GM19328 (cell line): ENCODE results near the gene MEI4.
"Not testable (repeated sequence)": the region's sequence is repeated elsewhere in the genome, so short reads cannot be mapped to it uniquely, and the experiment has no call there.

Source experiments
- ATAC-seq: cut with Tn5 transposase; IDR thresholded peaks from one replicate; pipeline ENCODE4 v1.9.1; 2021; ENCODE audit warnings: mild to moderate bottlenecking, moderate library complexity; ENCODE audit not compliant: unreplicated experiment

Gene MEI4

DNA sequence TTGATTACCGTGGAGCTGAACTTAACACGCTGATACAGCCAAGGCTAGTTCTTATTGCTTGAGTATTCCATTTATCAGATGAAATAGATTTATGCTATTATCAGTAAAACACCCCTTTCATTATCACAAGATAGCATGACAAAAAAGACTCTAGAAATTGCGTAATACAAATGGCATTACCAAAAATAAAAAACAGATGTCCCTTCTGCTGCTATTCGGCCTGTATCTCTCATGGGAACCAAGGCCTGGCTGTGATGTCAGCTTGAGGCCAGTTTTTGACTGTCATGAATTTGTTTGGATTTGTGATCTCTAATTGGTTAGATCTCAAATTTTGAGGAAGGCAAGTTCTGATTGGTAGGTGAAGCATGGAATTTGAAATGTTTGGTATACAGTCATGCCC, 25.2 kb downstream of the MEI4 start:
- no peak for ATAC-seq

DNA sequence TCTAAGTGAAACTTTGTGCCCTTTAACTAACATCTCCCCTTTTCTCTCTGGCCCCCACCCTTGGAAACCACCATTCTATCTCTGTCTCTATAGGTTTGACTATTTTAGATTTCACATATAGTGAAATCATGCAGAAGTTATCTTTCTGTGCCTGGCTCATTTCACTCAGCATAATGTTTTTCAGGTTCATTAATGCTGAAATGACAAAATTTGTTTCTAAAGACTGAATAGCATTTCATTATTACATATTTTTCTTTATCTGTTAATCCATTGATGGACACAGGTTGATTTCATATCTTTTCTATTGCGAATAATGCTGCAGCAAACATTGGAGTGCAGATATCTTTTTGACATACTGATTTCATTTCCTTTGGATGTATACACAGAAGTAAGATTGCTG, 30.7 kb downstream of the MEI4 start:
- ATAC-seq: no peak

DNA sequence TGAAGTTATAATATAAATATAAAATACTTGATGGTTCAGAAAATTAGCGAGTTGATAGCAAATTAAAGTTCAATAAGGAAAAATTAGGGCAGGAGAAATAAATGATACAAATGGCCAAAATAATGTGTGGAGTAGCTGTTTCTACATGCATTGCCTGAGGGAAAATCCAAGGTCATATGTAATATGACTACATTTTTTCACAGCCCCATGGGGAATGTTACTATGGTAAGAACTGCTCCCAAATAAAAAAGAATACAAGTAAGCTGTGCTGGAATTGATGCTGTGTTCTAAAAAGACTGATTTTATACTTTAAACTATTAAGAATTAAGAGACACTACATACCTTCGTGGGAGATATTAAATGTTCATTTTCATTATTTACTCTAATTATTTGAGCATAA, 34.1 kb downstream of the MEI4 start:
- ATAC-seq: no peak

DNA sequence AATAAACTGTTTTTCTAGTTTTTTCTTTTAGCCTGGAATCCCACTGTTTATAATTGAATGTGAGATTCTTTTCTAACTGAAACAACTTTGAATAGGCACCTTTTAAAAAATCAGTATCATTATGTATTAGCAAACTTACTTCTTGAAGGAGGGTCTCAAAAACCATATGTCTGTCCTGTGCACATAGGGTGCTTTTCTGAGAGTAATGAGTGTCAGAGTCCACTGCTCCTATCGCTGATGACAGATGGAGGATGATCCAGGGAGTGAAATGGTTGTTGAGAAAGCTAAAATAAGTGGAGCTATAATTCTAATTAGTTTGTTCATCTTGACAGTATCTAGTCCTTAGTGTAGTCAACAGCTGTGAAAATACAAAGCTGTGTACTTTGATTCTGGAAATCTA, 35.8 kb downstream of the MEI4 start:
- ATAC-seq: no peak

DNA sequence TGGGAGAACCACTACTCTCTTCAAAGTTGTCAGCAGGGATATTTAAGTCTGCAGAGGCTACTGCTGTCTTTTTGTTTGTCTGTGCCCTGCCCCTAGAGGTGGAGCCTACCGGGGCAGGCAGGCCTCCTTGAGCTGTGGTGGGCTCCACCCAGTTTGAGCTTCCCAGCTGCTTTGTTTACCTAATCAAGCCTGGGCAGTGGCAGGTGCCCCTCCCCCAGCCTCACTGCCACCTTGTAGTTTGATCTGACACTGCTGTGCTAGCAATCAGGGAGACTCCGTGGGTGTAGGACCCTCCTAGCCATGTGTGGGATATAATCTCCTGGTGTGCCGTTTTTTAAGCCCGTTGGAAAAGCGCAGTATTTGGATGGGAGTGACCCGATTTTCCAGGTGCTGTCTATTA, 47.3 kb downstream of the MEI4 start:
- not testable (repeated sequence) for ATAC-seq

DNA sequence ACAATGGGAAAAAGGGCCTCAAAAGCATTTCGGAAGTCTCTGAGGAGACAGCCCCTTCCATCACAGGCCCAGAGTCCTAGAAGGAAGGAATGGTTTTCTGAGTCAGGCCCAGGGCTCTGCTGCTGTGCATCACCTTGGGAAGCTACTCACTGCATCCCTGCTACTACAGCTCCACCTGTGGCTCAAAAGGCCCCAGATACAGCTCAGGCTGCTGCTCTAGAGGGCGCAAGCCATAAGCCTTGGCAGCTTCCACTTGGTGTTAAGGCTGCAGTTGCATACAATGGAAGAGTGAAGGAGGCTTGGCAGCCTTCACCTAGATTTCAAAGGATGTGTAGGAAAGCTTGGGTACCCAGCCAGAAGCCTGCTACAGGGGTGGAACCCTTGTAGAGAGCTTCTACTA, 54.8 kb downstream of the MEI4 start:
- no peak for ATAC-seq

DNA sequence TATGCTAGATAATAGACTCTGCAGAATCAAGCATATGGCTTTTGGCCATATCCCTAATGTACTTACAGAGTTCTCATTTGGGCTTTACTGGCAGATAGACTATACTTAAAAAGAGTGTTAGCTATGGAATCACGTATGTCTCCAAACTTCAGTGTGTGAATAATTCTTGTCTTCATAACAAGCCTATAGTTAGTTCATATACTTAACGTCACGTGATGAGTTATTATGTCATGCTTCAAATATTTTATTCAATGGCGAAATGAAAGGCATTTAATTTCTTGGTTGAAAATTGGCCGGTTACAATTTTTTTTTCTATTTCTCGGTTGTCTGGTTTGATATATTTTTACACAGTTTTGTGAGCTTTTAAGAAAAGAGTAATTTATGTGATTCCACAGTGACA, 62.7 kb downstream of the MEI4 start:
- no peak for ATAC-seq

DNA sequence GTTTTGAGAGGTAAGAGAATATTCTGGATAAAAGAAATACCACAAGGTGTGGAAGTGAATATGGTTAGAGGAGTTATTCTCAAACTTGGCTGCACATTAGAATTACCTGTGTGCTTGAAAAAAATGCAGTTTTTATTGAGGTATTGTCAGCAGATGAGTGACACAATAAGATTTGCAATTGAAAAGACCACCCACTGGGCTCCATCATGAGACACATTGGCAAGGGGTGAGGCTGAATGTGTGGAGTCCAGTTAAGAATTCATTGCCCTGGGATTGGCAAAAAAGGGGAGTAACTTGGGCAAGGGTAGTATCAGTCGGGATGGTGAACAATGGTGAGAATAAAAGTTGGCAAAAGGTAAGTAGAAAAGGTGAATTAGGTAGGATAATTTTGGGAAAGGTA, 63.5 kb downstream of the MEI4 start:
- ATAC-seq: no peak

DNA sequence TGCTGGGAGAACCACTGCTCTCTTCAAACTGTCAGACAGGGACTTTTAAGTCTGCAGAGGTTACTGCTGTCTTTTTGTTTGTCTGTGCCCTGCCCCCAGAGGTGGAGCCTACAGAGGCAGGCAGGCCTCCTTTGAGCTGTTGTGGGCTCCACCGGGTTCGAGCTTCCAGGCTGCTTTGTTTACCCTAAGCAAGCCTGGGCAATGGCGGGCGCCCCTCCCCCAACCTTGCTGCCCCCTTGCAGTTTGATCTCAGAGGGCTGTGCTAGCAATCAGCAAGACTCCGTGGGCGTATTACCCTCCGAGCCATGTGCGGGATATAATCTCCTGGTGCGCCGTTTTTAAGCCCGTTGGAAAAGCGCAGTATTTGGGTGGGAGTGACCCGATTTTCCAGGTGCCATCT, 83.2 kb downstream of the MEI4 start:
- ATAC-seq: not testable (repeated sequence)

DNA sequence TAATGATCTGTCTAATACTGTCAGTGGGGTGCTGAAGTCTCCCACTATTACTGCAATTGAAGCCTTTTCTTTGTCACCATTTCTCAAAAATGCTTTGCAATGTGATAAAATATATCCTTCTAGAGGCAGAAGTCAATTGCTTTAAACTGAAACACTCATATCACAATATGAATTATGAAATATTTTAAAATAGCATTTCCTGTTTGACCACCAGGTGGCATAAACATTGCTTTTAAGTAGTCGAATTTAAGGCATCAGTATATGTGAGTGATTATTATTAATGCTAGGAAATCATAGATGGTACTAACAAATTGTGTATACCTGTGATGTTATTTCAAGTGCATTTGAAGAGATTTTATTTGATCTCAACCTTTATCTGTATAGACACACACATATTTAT, 87.5 kb downstream of the MEI4 start:
- no peak for ATAC-seq

DNA sequence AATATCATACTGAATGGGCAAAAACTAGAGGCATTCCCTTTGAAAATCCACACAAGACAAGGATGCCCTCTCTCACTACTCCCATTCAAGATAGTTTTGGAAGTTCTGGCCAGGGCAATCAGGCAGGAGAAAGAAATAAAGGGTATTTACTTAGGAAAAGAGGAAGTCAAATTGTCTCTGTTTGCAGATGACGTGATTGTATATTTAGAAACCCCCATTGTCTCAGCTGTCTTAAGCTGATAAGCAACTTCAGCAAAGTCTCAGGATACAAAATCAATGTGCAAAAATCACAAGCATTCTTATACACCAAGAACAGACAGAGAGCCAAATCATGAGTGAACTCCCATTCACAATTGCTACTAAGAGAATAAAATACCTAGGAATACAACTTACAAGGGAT, 99.3 kb downstream of the MEI4 start:
- ATAC-seq: not testable (repeated sequence)

DNA sequence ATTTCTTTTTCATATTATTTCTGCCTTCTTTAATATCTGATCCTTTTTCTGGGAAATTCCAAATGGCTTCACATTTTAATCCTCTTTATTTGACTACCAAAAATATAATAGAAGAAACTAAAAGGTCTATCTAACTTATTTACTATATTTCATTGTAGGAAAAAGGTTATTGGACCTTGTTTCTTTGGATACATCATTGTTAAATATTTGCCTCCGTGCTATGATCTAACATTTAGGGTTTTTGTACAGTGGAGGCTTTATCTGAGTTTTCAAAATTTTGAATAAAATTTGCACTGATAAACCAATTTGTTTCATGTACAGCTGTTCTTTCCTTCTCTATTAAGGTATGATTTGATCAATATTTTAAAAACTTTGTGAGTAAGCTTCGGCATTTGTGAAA, 109.5 kb downstream of the MEI4 start:
- no peak for ATAC-seq

DNA sequence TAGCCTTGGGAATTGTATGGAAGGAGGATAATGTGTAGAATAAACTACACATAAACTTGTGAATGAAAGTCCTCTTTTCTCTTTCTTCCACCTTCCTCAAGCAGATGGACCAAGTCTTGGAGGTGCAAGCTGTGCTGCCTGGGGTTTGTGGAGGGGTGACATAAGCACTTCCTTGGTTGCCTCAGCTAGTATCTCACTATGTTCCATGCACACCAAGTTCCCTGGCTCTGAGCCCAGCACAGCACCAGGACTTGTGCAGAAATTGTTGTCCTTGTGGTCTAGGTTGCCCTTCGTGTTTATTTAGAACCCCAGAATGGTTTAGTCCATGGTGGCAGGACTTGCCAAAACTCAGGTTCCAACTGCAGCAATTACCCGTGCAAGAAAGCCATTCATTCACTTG, 110.3 kb downstream of the MEI4 start:
- no peak for ATAC-seq

DNA sequence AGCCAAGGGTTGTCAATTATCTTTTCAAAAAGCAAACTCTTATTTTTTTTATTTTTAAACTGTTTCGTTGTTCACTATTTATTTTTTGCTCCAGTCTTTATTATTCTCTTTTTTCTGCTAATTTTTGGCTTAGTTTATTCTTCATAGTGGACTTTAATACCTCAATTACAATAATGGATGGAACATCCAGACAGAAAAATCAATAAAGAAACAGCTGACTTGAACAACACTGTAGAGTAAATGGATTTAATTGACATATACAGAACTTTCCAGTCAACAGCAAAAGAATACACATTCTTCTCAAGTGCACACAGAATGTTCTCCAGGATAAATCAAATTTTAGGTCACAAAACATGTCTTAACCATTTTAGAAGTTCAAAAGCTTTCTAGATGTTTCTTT, 111.5 kb downstream of the MEI4 start:
- no peak for ATAC-seq

DNA sequence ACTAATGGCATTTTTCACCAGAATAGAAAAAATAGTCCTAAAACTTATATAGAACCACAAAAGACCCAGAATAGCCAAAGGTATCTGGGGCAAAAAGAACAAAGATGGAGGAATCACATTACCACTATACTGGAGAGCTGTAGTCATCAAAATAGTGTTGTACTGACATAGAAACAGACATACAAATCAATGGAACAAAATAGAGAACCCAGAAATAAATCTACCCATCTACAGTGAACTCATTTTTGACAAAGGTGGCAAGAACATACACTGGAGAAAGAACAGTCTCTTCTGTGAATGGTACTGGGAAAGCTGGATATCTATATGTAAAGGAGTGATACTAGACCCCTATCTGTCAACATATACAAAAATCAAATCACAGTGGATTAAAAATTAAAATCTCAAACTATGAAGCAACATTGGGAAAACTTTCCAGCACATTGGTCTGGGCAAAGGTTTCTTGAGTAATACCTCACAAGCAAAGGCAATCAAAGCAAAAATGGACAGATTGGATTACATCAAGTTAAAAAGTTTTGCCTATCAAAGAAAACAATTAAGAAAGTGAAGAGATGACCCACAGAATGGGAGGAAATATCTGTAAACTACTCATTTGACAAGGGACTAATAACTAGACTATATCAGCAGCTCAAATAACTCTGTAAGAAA, 120.5 kb downstream of the MEI4 start:
- no peak for ATAC-seq

DNA sequence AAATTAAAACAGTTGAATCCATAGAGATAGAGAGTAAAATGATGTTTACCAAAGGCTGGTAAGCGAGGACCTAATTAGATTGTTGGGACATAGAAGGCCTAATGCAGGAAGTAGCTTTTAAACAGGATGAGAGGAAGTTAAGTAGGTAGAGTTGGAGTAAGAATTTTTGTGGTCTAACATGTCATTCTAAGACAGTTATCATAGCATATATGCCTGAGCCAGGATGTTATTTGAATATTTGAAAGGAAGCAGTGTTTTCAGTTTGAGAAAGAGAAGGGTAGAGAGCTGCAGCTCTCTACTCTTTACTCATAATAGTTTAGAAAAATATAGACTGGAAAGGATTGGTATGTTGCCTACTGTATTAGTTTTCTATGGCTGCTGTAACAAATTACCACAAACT, 121.6 kb downstream of the MEI4 start:
- no peak for ATAC-seq

DNA sequence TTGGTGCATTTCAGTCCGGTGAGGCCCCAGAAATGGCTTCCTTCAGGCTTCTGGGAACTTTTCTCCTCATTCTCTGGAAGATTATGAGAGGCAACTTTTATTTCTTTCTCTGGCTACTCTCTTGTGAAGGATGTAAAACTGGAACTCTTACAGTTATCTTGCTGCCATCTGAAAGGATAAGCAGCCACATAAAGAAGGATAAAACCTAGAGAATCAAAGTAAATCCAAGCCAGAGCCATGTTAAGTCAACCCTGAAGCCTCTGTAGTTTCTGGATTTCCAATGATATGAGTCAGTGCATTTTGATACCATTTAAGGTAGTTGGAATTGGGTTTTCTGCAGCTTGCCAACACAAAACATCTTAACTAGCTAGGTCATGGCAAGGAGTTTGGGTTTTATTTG, 123.6 kb downstream of the MEI4 start:
- ATAC-seq: no peak

DNA sequence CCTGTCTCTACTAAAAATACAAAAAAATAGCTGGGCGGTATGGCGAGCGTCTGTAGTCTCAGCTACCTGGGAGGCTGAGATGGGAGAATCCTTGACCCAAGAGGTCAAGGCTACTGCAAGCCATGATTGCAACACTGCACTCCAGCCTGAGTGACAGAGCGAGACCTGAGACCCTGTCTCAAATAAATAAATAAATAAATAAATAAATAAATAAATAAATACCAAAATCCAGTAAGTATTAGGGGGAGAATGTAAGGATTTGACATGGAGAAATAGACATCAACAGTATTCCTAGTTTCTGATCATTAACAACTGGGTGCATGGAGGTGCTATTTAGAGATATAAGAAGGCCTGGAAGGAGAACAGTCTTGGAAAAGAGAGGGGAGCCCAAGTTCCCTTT, 125.7 kb downstream of the MEI4 start:
- ATAC-seq: no peak

DNA sequence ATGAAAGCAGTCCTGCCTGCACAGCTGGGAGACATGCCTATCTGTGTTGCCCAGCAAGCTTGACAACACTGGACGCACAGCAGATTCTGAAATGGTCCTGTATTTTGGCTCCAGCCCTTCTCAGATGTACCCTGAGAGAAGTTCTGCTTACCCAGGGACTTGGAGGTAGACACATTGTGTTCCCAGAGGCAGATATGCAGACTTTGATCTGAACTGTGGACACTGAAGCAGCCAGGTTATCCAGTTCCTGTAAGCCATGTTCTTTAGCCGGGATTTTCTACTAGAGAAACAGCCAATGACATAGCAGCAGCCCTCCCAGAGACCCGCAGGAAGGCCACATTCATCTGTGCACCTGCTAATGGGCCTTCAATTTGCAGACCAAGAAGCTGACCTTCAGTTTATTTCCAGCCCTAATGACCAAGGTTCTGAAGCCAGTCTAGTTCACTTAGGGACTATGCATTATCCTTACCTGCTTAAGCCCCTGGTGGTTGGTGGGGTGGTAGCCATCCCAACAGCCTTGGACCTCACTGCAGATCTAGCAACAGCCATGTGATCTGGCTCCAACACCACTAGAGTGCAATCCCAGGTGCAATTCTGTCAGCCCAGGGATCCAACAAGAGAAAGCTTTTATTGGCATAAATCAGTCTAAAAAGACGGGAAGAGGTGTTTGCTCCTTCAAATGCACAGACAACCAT, 134.2 kb downstream of the MEI4 start:
- no peak for ATAC-seq

DNA sequence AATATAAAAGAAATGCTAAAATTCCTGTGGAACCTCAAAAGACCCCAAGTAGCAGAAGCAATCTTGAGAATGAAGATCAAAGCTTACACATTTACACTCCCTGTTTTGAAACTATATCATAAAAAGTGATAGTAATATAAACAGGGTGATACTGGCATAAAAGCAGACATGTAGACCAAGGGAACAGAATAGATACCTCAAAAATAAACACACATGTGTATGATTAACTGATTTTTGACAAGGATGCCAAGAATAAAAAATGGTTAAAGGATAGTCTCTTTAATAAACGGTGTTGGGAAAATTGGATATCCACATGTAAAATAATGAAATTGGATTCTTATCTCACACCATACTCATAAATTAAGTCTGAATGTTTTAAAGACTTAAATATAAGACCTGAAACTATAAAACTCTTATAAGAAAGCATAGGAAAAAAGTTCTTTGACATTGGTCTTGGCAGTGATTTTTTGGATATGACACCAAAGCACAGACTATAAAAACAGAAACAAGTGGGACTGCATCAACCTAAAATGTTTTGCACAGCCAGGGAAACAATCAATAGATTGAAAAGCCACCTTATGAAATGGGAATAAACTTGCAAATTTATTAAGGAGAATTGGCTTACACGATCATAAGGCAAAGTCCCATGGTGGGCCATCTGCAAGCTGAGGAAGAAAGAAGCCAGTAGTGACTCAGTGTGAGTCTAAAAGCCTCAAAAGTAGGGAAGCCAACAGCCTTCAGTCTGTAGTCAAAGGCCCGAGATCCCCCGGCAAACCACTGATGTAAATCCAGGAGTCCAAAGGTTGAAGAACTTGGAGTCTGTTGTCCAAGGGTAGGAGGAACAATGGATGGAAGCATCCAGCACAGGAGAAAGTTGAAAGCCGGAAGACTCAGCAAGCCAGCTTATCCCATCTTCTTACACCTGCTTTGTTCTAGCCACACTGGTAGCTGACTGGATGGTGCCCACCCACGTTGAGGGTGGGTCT, 144.3 kb downstream of the MEI4 start:
- no peak for ATAC-seq

DNA sequence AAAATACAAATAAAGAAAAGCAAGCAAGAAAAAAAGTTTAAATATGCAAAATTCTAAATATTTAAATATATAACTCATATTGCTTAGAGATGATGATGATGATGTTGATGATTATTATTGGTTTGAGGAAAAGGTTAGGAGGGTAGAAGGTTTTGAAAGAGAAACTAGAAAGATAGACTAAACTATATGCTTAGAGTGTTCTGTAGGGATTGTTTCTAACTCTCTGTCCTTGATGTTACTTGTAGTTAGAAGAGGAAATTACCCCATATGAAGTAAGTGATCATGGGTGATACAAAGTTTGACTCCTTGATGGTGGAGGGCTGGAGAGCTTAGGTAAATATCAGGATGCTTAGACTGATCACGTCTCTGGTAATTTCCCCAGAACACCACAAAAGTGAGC, 159.5 kb downstream of the MEI4 start:
- no peak for ATAC-seq

DNA sequence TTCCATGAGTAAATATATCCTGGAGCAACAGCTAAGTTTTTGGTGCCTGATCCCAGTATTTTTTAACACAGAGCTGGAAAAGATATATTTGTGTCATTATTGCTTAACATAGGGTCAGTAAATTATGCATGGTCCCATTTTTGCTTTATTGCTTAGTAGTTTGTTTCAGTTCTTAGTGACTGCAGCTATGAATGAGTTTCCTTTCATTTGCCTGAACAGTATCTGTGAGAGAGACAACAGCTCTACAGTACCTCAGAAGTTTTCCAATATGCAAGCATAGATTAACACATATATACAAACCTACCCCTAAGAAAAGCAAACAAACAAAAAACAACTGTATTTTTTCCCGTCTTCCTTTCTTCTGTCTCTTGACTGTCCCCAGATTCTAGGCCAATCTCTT, 160.3 kb downstream of the MEI4 start:
- no peak for ATAC-seq
